ENCODE measurements around the gene LCP2.

- TF ChIP-seq POLR2A (IDR thresholded peaks at IDR 0.05) = no peak
- TF ChIP-seq, protein P1, sequence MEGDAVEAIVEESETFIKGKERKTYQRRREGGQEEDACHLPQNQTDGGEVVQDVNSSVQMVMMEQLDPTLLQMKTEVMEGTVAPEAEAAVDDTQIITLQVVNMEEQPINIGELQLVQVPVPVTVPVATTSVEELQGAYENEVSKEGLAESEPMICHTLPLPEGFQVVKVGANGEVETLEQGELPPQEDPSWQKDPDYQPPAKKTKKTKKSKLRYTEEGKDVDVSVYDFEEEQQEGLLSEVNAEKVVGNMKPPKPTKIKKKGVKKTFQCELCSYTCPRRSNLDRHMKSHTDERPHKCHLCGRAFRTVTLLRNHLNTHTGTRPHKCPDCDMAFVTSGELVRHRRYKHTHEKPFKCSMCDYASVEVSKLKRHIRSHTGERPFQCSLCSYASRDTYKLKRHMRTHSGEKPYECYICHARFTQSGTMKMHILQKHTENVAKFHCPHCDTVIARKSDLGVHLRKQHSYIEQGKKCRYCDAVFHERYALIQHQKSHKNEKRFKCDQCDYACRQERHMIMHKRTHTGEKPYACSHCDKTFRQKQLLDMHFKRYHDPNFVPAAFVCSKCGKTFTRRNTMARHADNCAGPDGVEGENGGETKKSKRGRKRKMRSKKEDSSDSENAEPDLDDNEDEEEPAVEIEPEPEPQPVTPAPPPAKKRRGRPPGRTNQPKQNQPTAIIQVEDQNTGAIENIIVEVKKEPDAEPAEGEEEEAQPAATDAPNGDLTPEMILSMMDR (IDR thresholded peaks at IDR 0.05) = no peak
- TF ChIP-seq POLR2AphosphoS5 (IDR thresholded peaks at IDR 0.05; ENCODE audit: insufficient read depth in 1 of 2, low read depth in 1 of 2) = no peak
These were observed 42.2 kb upstream of the LCP2 start for GRCh38 chr5:170339780-170340167.
